PFSK-1 (cell line): ENCODE results near the gene C16orf74.

Experiments used
- POLR2AphosphoS5 ChIP-seq: IDR thresholded peaks from 2 replicates; pipeline ENCODE4 v1.6.1; 2012; ENCODE audit warnings: low read depth, mild to moderate bottlenecking, control low read depth, low read length, moderate library complexity
- REST ChIP-seq, 2 experiments: IDR thresholded peaks; 2 replicates each; pipeline versions ENCODE4 v1.6.1 to v1.8.0; 2011 to 2012; ENCODE audit warnings: low read depth in 2 of 2, low read length in 2 of 2, control low read depth in 1 of 2, inconsistent platforms in 1 of 2, mild to moderate bottlenecking in 1 of 2, moderate library complexity in 1 of 2; ENCODE audit not compliant: insufficient read depth in 1 of 2

- TF ChIP-seq REST (IDR thresholded peaks at IDR 0.05; ENCODE audit: insufficient read depth in 1 of 2, low read depth in 2 of 2, low read length in 2 of 2) = no peak
- no peak for TF ChIP-seq POLR2AphosphoS5
These were observed 16.6 kb upstream of the C16orf74 start for GRCh38 chr16:85767531-85767930.
